ENCODE data around the gene IFI27L2. TPM values are rescaled to one million over a fixed set of nuclear protein-coding genes. Genes with fewer than 3 reads are reported as not detected.

The IFI27L2 gene
- total RNA-seq, 1 experiment from 2014 or later = 28.6 TPM

DNA sequence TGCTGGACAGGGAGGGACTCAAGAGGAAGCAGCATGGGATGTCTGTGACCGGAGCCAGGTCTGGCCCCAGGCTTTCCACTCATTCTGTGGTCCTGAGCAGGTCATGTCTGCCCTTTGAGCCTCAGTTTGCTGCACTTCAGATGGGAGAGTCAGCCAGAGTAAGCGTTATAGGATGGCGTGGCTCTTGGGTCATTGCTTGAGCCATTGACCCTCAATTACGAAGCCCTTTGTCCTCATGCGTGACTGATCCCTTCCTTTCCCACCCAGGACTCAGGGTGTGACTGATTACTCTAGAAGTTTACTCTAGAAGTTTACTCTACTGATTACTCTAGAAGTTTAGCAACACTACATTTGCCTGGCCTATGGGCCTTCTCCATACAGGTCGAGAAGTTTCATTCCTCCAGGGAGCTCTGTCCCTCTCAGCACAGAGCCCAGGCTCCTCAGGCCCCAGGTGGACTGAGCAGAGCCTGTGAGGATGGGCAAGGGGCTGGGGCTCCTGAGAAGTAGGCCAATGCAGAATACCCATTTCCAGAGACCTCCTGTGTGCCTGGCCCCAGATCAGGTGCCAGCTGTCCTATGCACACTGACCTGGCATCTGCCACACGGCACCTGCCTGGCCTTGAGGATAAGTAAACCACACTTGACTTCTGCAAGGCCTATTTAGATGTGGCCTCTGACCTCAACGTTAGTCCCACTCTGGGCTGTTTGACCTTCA lies 26.5 kb downstream of the IFI27L2 start:
- no peak overlapping the region for H3K18ac ChIP-seq (ENCODE audit: insufficient read length, low read depth, low read length)
- H4K5ac ChIP-seq (ENCODE audit: insufficient read length, low read depth, low read length) = no peak overlapping the region
- H3K4me1 Mint-ChIP-seq = peaks cover 0 to 5% of the 10 kb centered on the region in 2 experiments; a peak in 1 of 4 replicates
- no peak for DNase-seq
- H3K4me2 ChIP-seq (ENCODE audit: insufficient read depth, insufficient read length, low read length) = no peak overlapping the region
- H4K91ac ChIP-seq (ENCODE audit: insufficient read length, low read depth, low read length) = no peak overlapping the region
- no peak overlapping the region for H3K27ac ChIP-seq (ENCODE audit: insufficient read length, low read depth, low read length)
- H3K56ac ChIP-seq (ENCODE audit: insufficient read length, low read depth, low read length) = no peak overlapping the region
- H3K9me3 Mint-ChIP-seq = no peaks in the 10 kb centered on the region; a peak in 1 of 5 replicates
- H3K27me3 ChIP-seq (ENCODE audit: insufficient read depth, low read length) = no peaks in the 10 kb centered on the region
- H3T11ph ChIP-seq (ENCODE audit: low read length) = no peak overlapping the region
- peak overlapping the region; percentile 35 for H2BK5ac ChIP-seq (ENCODE audit: insufficient read length, low read length)
- no peak overlapping the region for H3K9ac ChIP-seq (ENCODE audit: extremely low read depth, insufficient read length, low read length)
- H3K36me3 Mint-ChIP-seq (ENCODE audit: insufficient read depth in 1 of 3, low read depth in 3 of 3) = no peaks in the 10 kb centered on the region
- H4K8ac ChIP-seq (replicated peaks; ENCODE audit: insufficient read length, low read depth, low read length) = no peak overlapping the region
- no peaks in the 10 kb centered on the region for H3K79me2 ChIP-seq (ENCODE audit: insufficient read depth, low read length)
- H3K27me3 Mint-ChIP-seq (ENCODE audit: low read depth) = no peaks in the 10 kb centered on the region
- H3K79me1 ChIP-seq (ENCODE audit: insufficient read depth, low read depth, low read length, poor library complexity, severe bottlenecking) = no peaks in the 10 kb centered on the region
- H3K4me1 ChIP-seq (ENCODE audit: insufficient read depth, low read length) = no peaks in the 10 kb centered on the region
- H4K20me1 ChIP-seq (ENCODE audit: control insufficient read depth, insufficient read depth, insufficient read length) = no peaks in the 10 kb centered on the region
- no peak overlapping the region for H3K4me3 Mint-ChIP-seq
- no peak overlapping the region for H2BK120ac ChIP-seq (ENCODE audit: low read depth, low read length, poor library complexity, severe bottlenecking)
- no peak overlapping the region for H2BK12ac ChIP-seq (ENCODE audit: insufficient read length, low read depth, low read length)
- no peak overlapping the region for H2AK5ac ChIP-seq (ENCODE audit: insufficient read length, low read length)
- no peak overlapping the region for H2BK20ac ChIP-seq (ENCODE audit: low read depth, low read length, poor library complexity, severe bottlenecking)
- no CpG with 5 or more reads among the region's 8 CpGs for WGBS (ENCODE audit: extremely low coverage, insufficient read length, low lambda C conversion rate)
- H2BK15ac ChIP-seq (ENCODE audit: low read depth, low read length) = no peak overlapping the region
- TF ChIP-seq, protein P1, sequence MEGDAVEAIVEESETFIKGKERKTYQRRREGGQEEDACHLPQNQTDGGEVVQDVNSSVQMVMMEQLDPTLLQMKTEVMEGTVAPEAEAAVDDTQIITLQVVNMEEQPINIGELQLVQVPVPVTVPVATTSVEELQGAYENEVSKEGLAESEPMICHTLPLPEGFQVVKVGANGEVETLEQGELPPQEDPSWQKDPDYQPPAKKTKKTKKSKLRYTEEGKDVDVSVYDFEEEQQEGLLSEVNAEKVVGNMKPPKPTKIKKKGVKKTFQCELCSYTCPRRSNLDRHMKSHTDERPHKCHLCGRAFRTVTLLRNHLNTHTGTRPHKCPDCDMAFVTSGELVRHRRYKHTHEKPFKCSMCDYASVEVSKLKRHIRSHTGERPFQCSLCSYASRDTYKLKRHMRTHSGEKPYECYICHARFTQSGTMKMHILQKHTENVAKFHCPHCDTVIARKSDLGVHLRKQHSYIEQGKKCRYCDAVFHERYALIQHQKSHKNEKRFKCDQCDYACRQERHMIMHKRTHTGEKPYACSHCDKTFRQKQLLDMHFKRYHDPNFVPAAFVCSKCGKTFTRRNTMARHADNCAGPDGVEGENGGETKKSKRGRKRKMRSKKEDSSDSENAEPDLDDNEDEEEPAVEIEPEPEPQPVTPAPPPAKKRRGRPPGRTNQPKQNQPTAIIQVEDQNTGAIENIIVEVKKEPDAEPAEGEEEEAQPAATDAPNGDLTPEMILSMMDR (conservative IDR thresholded peaks at IDR 0.05) = no peak
- no peaks in the 10 kb centered on the region for H3K9me3 ChIP-seq (ENCODE audit: control insufficient read depth, low read depth, low read length)
- no peaks in the 10 kb centered on the region for H3K23me2 ChIP-seq (ENCODE audit: insufficient read length, low read depth, low read length, poor library complexity, severe bottlenecking)
- H3K27ac Mint-ChIP-seq = peak overlapping the region in 1 of 3 experiments; percentile 83; a peak in 1 of 7 replicates
- no peak overlapping the region for H2AFZ ChIP-seq (ENCODE audit: low read length)
- no peak overlapping the region for H3K14ac ChIP-seq (ENCODE audit: insufficient read depth, low read length)
- H3K23ac ChIP-seq (ENCODE audit: insufficient read length, low read depth, low read length) = no peak overlapping the region
- no peak overlapping the region for H3K4ac ChIP-seq (ENCODE audit: low read depth, low read length)
